ENCODE data around the gene OR2T35.
"Not testable (repeated sequence)": the region's sequence is repeated elsewhere in the genome, so short reads cannot be mapped to it uniquely, and the experiment has no call there.

DNA sequence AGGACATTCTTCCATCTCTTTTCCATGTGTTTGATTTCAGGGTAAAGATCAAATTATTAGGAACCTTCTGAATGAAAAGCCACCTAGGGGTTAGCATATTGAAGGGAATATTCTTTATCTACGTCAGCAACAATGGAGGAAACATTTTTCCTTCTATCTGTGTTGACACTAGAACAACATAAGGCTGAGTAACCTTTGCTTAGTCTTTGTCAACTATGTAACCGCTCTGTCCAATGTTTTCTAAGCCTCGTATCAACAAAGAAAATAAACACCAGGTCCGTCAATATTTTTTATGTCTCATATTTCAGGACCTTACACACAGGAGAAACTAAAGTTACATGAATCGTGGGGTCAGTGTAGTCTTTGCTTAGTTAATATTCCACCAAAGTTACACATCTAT is 8.5 kb downstream of the OR2T35 start:
- not testable (repeated sequence) for TF ChIP-seq EZH2 (IDR thresholded peaks at IDR 0.05); POLR2AphosphoS5 (IDR thresholded peaks at IDR 0.05; ENCODE audit: borderline replicate concordance, low read depth, low read length)
